Sigmoid colon (tissue), 7 donors: Measurements from ENCODE around the gene RPTOR. TPM values are rescaled to one million over a fixed set of nuclear protein-coding genes. Genes with fewer than 3 reads are reported as not detected.

Experiments
- DNase-seq: peaks from one replicate; pipeline ENCODE4 v3.0.0-alpha.2; 2019
- H3K27ac ChIP-seq, 4 donors: fragments of 200-600 bp; sonication (generic); one replicate each; pipeline ENCODE4 v1.5.1; 2016 to 2019; ENCODE audit warnings: mild to moderate bottlenecking in 1 of 4
- H3K27me3 ChIP-seq, 3 donors: fragments of 200-600 bp; sonication (generic); one replicate each; pipeline ENCODE4 v1.5.1; 2019; ENCODE audit warnings: mild to moderate bottlenecking in 1 of 3
- H3K36me3 ChIP-seq, 4 donors: fragments of 200-600 bp; sonication (generic); one replicate each; pipeline ENCODE4 v1.5.1; 2016 to 2019
- H3K4me1 ChIP-seq, 4 donors: fragments of 200-600 bp; sonication (generic); one replicate each; pipeline ENCODE4 v1.5.1; 2017 to 2019
- H3K4me3 ChIP-seq, 4 donors: fragments of 200-600 bp; sonication (generic); one replicate each; pipeline ENCODE4 v1.5.1; 2017 to 2019; ENCODE audit warnings: mild to moderate bottlenecking in 2 of 4, moderate library complexity in 1 of 4
- H3K9me3 ChIP-seq, 4 donors: fragments of 200-600 bp in 3 of 4; sonication (generic) in 3 of 4; one replicate each; pipeline versions ENCODE4 v1.5.1 to v1.6.1; 2013 to 2019
- CTCF ChIP-seq, 4 experiments: fragments of 450-650 bp in 3 of 4; fragments of 200-600 bp in 1 of 4; IDR thresholded peaks; one replicate each; pipeline ENCODE4 v1.5.1; 2016 to 2019; ENCODE audit warnings: antibody characterized with exemption in 4 of 4, mild to moderate bottlenecking in 3 of 4, moderate library complexity in 2 of 4
- EP300 ChIP-seq, 4 donors: sonication (generic); formaldehyde crosslinking; IDR thresholded peaks; one replicate each; pipeline ENCODE4 v1.6.1; 2017; ENCODE audit warnings: antibody characterized with exemption in 4 of 4
- POLR2A ChIP-seq, 2 donors: fragments of 450-650 bp; IDR thresholded peaks; one replicate each; pipeline ENCODE4 v1.6.1; 2016; ENCODE audit warnings: antibody characterized with exemption in 2 of 2, mild to moderate bottlenecking in 2 of 2, moderate library complexity in 2 of 2
- POLR2AphosphoS5 ChIP-seq, 4 donors: sonication (generic); formaldehyde crosslinking; IDR thresholded peaks; one replicate each; pipeline ENCODE4 v1.6.1; 2017; ENCODE audit warnings: antibody characterized with exemption in 4 of 4
- WGBS, 2 donors: extraction: QIAGEN DNeasy Blood & Tissue Kit; methylation state at CpG; one replicate each; pipeline ENCODE4 v1.1.7; 2013; 5-methylcytosine and 5-hydroxymethylcytosine counted together
- intact Hi-C: fragments of 100-400 bp; cut with DNase I; formaldehyde crosslinking; loops from one replicate; pipeline ENCODE4 v1.15.1; 2023
- polyA plus RNA-seq, 3 donors: library from polyadenylated mRNA; stranded (reverse); fragments of 200-250 nt; gene quantifications; one replicate each; pipeline ENCODE4 v1.2.3, GENCODE V29; 2013
- total RNA-seq, 4 donors: library from RNA; depleted of rRNA; stranded (reverse); fragments of >200 nt; gene quantifications; one replicate each; pipeline ENCODE4 v1.1.0, GENCODE V29; 2016
- donor health status: healthy with polysubstance abuse.
- donor health status: Bipolar disorder and iron deficiency.
- donor health status: healthy.

The RPTOR gene
- total and polyA plus RNA-seq, 7 donors: 3.7 to 68.7 (median 22.9) TPM

GRCh38 chr17:80947200-80947940, 402.7 kb downstream of the RPTOR start:
- intact Hi-C loops: no loop called here
- H3K27ac ChIP-seq: peak overlapping the region in 2 of 4 donors; percentile 58 to 63
- H3K36me3 ChIP-seq: peaks cover 4 to 51% (median 9%) of the 10 kb centered on the region in 4 donors
- no peak for TF ChIP-seq CTCF (IDR thresholded peaks at IDR 0.05)
- TF ChIP-seq POLR2A (IDR thresholded peaks at IDR 0.05): no peak
- TF ChIP-seq EP300 (IDR thresholded peaks at IDR 0.05): no peak
- TF ChIP-seq POLR2AphosphoS5 (IDR thresholded peaks at IDR 0.05): no peak
- DNase-seq: peak; percentile 55
- 92 to 94% methylated on average over 21 of the region's 21 CpGs for WGBS, 2 donors
- no peaks in the 10 kb centered on the region for H3K9me3 ChIP-seq
- no peaks in the 10 kb centered on the region for H3K27me3 ChIP-seq
- H3K4me1 ChIP-seq: peaks cover 0 to 42% (median 32%) of the 10 kb centered on the region in 4 donors
- H3K4me3 ChIP-seq: no peak overlapping the region

- peak overlapping the region; percentile 1 to 67 (median 60) for H3K27ac ChIP-seq
- peaks cover 0 to 32% (median 22%) of the 10 kb centered on the region in 4 donors for H3K4me1 ChIP-seq
- DNase-seq: peak; percentile 62
- no peaks in the 10 kb centered on the region for H3K27me3 ChIP-seq
- intact Hi-C loops: no loop called here
- no peaks in the 10 kb centered on the region for H3K9me3 ChIP-seq
- 93 to 94% methylated on average over 48 of the region's 48 CpGs for WGBS, 2 donors
- TF ChIP-seq POLR2AphosphoS5 (IDR thresholded peaks at IDR 0.05) (no peak), EP300 (IDR thresholded peaks at IDR 0.05) (no peak), POLR2A (IDR thresholded peaks at IDR 0.05) (no peak), CTCF (IDR thresholded peaks at IDR 0.05) (no peak)
- H3K36me3 ChIP-seq: peaks cover 4 to 53% (median 9%) of the 10 kb centered on the region in 4 donors
- H3K4me3 ChIP-seq: peak overlapping the region in 1 of 4 donors; percentile 4
These were observed 403.7 kb downstream of the RPTOR start for GRCh38 chr17:80948019-80948975.

- no peaks in the 10 kb centered on the region for H3K27me3 ChIP-seq
- peak overlapping the region; percentile 1 to 67 (median 60) for H3K27ac ChIP-seq
- peak overlapping the region in 1 of 4 donors; percentile 4 for H3K4me3 ChIP-seq
- H3K36me3 ChIP-seq: peaks cover 4 to 53% (median 9%) of the 10 kb centered on the region in 4 donors
- intact Hi-C loops: no loop called here
- peaks cover 0 to 25% (median 15%) of the 10 kb centered on the region in 4 donors for H3K4me1 ChIP-seq
- TF ChIP-seq CTCF (IDR thresholded peaks at IDR 0.05) (no peak), POLR2AphosphoS5 (IDR thresholded peaks at IDR 0.05) (no peak), EP300 (IDR thresholded peaks at IDR 0.05) (no peak), POLR2A (IDR thresholded peaks at IDR 0.05) (no peak)
- H3K9me3 ChIP-seq: no peaks in the 10 kb centered on the region
- 91% methylated on average over 16 of the region's 16 CpGs for WGBS, 2 donors
- DNase-seq: peak; percentile 59
These were observed 404.4 kb downstream of the RPTOR start for GRCh38 chr17:80948976-80949450.

GRCh38 chr17:80949451-80950421, 405.1 kb downstream of the RPTOR start:
- Histone ChIP-seq H3K9me3 (no peaks in the 10 kb centered on the region), H3K4me3 (no peak overlapping the region), H3K4me1 (peaks cover 0 to 20% (median 12%) of the 10 kb centered on the region in 4 donors), H3K27me3 (no peaks in the 10 kb centered on the region), H3K36me3 (peaks cover 4 to 53% (median 9%) of the 10 kb centered on the region in 4 donors), H3K27ac (peak overlapping the region; percentile 1 to 67 (median 60))
- WGBS, 2 donors: 94% methylated on average over 44 of the region's 44 CpGs
- DNase-seq: peak; percentile 62
- TF ChIP-seq EP300 (IDR thresholded peaks at IDR 0.05) (no peak), CTCF (IDR thresholded peaks at IDR 0.05) (peak in 2 of 4 experiments; percentile 13 to 15)
- intact Hi-C loops: no loop called here
